A673 (cell line): Measurements from ENCODE around the gene CCDC85C. TPM values are rescaled to one million over a fixed set of nuclear protein-coding genes. Genes with fewer than 3 reads are reported as not detected.

Experiments
- BruUV-seq: library from RNA; stranded (reverse); fragments of 400-500 nt; replicated peaks from 2 replicates; lab custom pipeline; 2021; lab: Mats Ljungman, UMichigan
- CTCF ChIA-PET: fragments of 300-600 bp; sonication (Branson Sonifier 250); formaldehyde crosslinking; loops from one replicate; lab custom pipeline; 2022; ENCODE audit warnings: antibody characterized with exemption; lab: Charles Lee
- POLR2A ChIA-PET: fragments of 300-600 bp; sonication (Branson Sonifier 250); formaldehyde crosslinking; loops from one replicate; lab custom pipeline; 2022; ENCODE audit warnings: antibody characterized with exemption; ENCODE audit not compliant: low non-redundant PET; lab: Charles Lee
- DNase-seq: peaks from one replicate; pipeline ENCODE4 v3.0.0-alpha.2; 2015; ENCODE audit warnings: low spot score
- H3K27ac ChIP-seq: fragments of 200-600 bp; sonication (generic); 2 replicates; pipeline ENCODE4 v1.5.1; 2016; ENCODE audit warnings: mixed run types, low read depth, mild to moderate bottlenecking, mixed read lengths, antibody characterized with exemption, low read length; ENCODE audit not compliant: poor library complexity, severe bottlenecking
- H3K27me3 ChIP-seq: fragments of 200-600 bp; sonication (generic); replicated peaks from 2 replicates; pipeline ENCODE4 v1.6.1; 2017; ENCODE audit warnings: mixed run types, low read depth, mild to moderate bottlenecking, mixed read lengths, antibody characterized with exemption, low read length; ENCODE audit not compliant: insufficient read depth, poor library complexity
- H3K36me3 ChIP-seq: fragments of 200-600 bp; sonication (generic); 2 replicates; pipeline ENCODE4 v1.6.1; 2016; ENCODE audit warnings: mixed run types, mild to moderate bottlenecking, mixed read lengths, antibody characterized with exemption, low read length; ENCODE audit not compliant: insufficient read depth, poor library complexity, severe bottlenecking
- H3K4me1 ChIP-seq: fragments of 200-600 bp; sonication (generic); 2 replicates; pipeline ENCODE4 v1.6.1; 2017; ENCODE audit warnings: mixed run types, mild to moderate bottlenecking, mixed read lengths, antibody characterized with exemption, low read length; ENCODE audit not compliant: insufficient read depth, poor library complexity, severe bottlenecking
- H3K4me3 ChIP-seq: fragments of 200-600 bp; sonication (generic); 2 replicates; pipeline ENCODE4 v1.5.1; 2016; ENCODE audit warnings: low read depth, mixed run types, mild to moderate bottlenecking, mixed read lengths, low read length; ENCODE audit not compliant: poor library complexity, severe bottlenecking
- H3K9me3 ChIP-seq: fragments of 200-600 bp; sonication (generic); 2 replicates; pipeline ENCODE4 v1.6.1; 2016; ENCODE audit warnings: mixed run types, low read depth, mild to moderate bottlenecking, mixed read lengths, antibody characterized with exemption, low read length; ENCODE audit not compliant: poor library complexity, severe bottlenecking
- CTCF ChIP-seq: fragments of 300-800, 200-600 bp; sonication (generic); conservative IDR thresholded peaks from 2 replicates; pipeline ENCODE4 v1.5.1; 2017; ENCODE audit warnings: low read depth, mild to moderate bottlenecking, antibody characterized with exemption, low read length, moderate library complexity, mixed read lengths
- EZH2 ChIP-seq: fragments of 200-600 bp; sonication (generic); IDR thresholded peaks from 2 replicates; pipeline ENCODE4 v1.6.1; 2017; ENCODE audit warnings: borderline replicate concordance, low read depth, mild to moderate bottlenecking, mixed read lengths, antibody characterized with exemption, low read length; ENCODE audit not compliant: poor library complexity, severe bottlenecking
- intact Hi-C: fragments of 100-400 bp; cut with micrococcal nuclease; formaldehyde crosslinking; loops from one replicate; pipeline ENCODE4 v1.10.0; 2022; ENCODE audit not compliant: unreplicated experiment
- total RNA-seq: library from RNA; stranded (reverse); gene quantifications from 2 replicates; pipeline ENCODE4 v1.2.3, GENCODE V29; 2021

Gene CCDC85C
- total RNA-seq, 1 experiment from 2014 or later: 24.6 TPM

- DNase-seq: no peak
- no peak overlapping the region for H3K4me3 ChIP-seq
- no peaks in the 10 kb centered on the region for H3K9me3 ChIP-seq
- BruUV-seq: no TSS peak
- H3K27ac ChIP-seq: no peak overlapping the region
- ChIA-PET CTCF (no interaction called here), POLR2A (no interaction called here)
- no peaks in the 10 kb centered on the region for H3K36me3 ChIP-seq
- no peaks in the 10 kb centered on the region for H3K27me3 ChIP-seq
- intact Hi-C loops: no loop called here
- no peak for TF ChIP-seq EZH2
- H3K4me1 ChIP-seq: no peaks in the 10 kb centered on the region
Measured at GRCh38 chr14:99593971-99594841, 9.8 kb downstream of the CCDC85C start.

DNA sequence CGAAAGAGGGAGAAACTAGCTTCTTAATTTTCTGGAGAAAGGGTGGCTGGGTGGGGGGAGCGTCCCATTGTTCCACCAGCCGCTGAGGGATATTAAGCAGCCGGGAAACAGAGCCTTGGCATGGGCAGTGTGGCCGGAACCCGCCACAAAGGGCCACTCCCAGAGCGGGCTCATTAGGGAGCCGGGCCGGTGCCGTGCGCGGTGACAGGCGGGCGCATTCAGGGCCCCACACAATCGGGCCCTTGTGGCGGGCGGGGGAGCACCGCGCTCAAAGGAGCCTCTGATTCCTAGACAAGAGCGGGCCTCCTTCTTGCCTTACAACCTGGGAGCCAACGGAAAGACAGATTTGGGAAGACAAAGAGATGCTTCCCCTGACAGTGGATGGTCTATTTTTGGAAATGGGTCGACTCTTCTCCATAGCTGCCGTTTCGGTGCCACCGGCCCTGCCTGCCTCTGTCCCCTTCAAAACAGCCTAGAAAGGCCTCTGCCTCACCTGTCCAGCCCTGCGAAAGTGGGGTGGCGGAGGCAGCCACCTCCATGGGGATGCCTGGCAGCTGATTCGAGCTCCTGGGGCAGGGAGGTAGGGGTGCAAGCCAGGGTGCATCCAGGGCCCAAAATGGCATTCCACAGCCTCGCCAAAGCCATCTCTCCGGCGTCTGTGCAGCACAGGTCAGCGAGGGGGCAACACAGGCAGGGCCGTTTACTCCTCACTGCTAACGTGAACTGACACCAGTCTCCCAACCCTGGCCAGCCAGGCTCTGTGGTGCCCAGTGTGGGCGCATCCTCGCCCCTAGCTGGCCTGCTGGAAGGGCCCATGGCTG, 10.9 kb downstream of the CCDC85C start:
- no peak for DNase-seq
- Histone ChIP-seq H3K4me3 (no peak overlapping the region), H3K27me3 (no peaks in the 10 kb centered on the region), H3K27ac (no peak overlapping the region), H3K36me3 (no peaks in the 10 kb centered on the region), H3K4me1 (no peaks in the 10 kb centered on the region), H3K9me3 (no peaks in the 10 kb centered on the region)
- intact Hi-C loops: no loop called here
- BruUV-seq: no TSS peak
- ChIA-PET POLR2A (no interaction called here), CTCF (no interaction called here)
- TF ChIP-seq CTCF (no peak), EZH2 (no peak)

GRCh38 chr14:99592394-99592793, 11.6 kb downstream of the CCDC85C start:
- CTCF ChIA-PET: no interaction called here
- no TSS peak for BruUV-seq
- intact Hi-C loops: no loop called here
- POLR2A ChIA-PET: no interaction called here
- Histone ChIP-seq H3K27me3 (no peaks in the 10 kb centered on the region), H3K36me3 (no peaks in the 10 kb centered on the region), H3K9me3 (no peaks in the 10 kb centered on the region), H3K4me1 (no peaks in the 10 kb centered on the region), H3K4me3 (no peak overlapping the region), H3K27ac (no peak overlapping the region)
- TF ChIP-seq EZH2 (no peak), CTCF (no peak)
- DNase-seq: no peak
